H9 (cell line): ENCODE data around the gene SLCO3A1. TPM values are rescaled to one million over a fixed set of nuclear protein-coding genes. Genes with fewer than 3 reads are reported as not detected.

Experiments
- DNase-seq: peaks from one replicate; pipeline ENCODE4 v3.0.0-alpha.2; 2017
- H2AFZ ChIP-seq: one replicate; pipeline ENCODE4 v1.6.1; 2013; ENCODE audit warnings: mild to moderate bottlenecking, low read length, control low read depth, moderate library complexity
- H2AK5ac ChIP-seq: 2 replicates; pipeline ENCODE4 v1.6.1; 2013; ENCODE audit warnings: low read length, control low read depth, mixed read lengths; ENCODE audit not compliant: insufficient read length
- H2BK120ac ChIP-seq: one replicate; pipeline ENCODE4 v1.6.1; 2013; ENCODE audit warnings: low read depth, mild to moderate bottlenecking, low read length, control low read depth, inconsistent platforms; ENCODE audit not compliant: poor library complexity, severe bottlenecking
- H2BK12ac ChIP-seq: 2 replicates; pipeline ENCODE4 v1.6.1; 2013; ENCODE audit warnings: low read length, control low read depth, mixed read lengths, low read depth; ENCODE audit not compliant: insufficient read length
- H2BK15ac ChIP-seq: 2 replicates; pipeline ENCODE4 v1.6.1; 2013; ENCODE audit warnings: low read depth, low read length, control low read depth
- H2BK20ac ChIP-seq: one replicate; pipeline ENCODE4 v1.6.1; 2013; ENCODE audit warnings: low read depth, mild to moderate bottlenecking, low read length, control low read depth, inconsistent platforms; ENCODE audit not compliant: poor library complexity, severe bottlenecking
- H2BK5ac ChIP-seq: 2 replicates; pipeline ENCODE4 v1.6.1; 2013; ENCODE audit warnings: low read length, control low read depth, mixed read lengths; ENCODE audit not compliant: insufficient read length
- H3K14ac ChIP-seq: 2 replicates; pipeline ENCODE4 v1.6.1; 2013; ENCODE audit warnings: low read length, control low read depth; ENCODE audit not compliant: insufficient read depth
- H3K18ac ChIP-seq: 2 replicates; pipeline ENCODE4 v1.6.1; 2013; ENCODE audit warnings: low read depth, mild to moderate bottlenecking, mixed read lengths, low read length, control low read depth; ENCODE audit not compliant: insufficient read length
- H3K23ac ChIP-seq: 2 replicates; pipeline ENCODE4 v1.6.1; 2013; ENCODE audit warnings: low read length, control low read depth, mixed read lengths, low read depth; ENCODE audit not compliant: insufficient read length
- H3K23me2 ChIP-seq: 2 replicates; pipeline ENCODE4 v1.6.1; 2013; ENCODE audit warnings: low read depth, mild to moderate bottlenecking, mixed read lengths, low read length, control low read depth; ENCODE audit not compliant: insufficient read length, poor library complexity, severe bottlenecking
- H3K27ac ChIP-seq: 2 replicates; pipeline ENCODE4 v1.5.1; 2013; ENCODE audit warnings: low read length, control low read depth, mixed read lengths, low read depth; ENCODE audit not compliant: insufficient read length
- H3K27me3 ChIP-seq: 2 replicates; pipeline ENCODE4 v1.6.1; 2013; ENCODE audit warnings: low read length, control low read depth, inconsistent platforms; ENCODE audit not compliant: insufficient read depth
- H3K4ac ChIP-seq: 2 replicates; pipeline ENCODE4 v1.6.1; 2013; ENCODE audit warnings: low read depth, mild to moderate bottlenecking, control low read depth, inconsistent platforms, low read length, moderate library complexity
- H3K4me1 ChIP-seq: 2 replicates; pipeline ENCODE4 v1.6.1; 2013; ENCODE audit warnings: low read length, control low read depth, inconsistent platforms; ENCODE audit not compliant: insufficient read depth
- H3K4me2 ChIP-seq: 2 replicates; pipeline ENCODE4 v1.6.1; 2013; ENCODE audit warnings: low read length, control low read depth, mixed read lengths; ENCODE audit not compliant: insufficient read length, insufficient read depth
- H3K56ac ChIP-seq: 2 replicates; pipeline ENCODE4 v1.6.1; 2013; ENCODE audit warnings: low read depth, mild to moderate bottlenecking, mixed read lengths, low read length, control low read depth; ENCODE audit not compliant: insufficient read length
- H3K79me1 ChIP-seq: 2 replicates; pipeline ENCODE4 v1.6.1; 2013; ENCODE audit warnings: low read depth, mild to moderate bottlenecking, moderate library complexity, low read length, control low read depth, inconsistent platforms; ENCODE audit not compliant: insufficient read depth, poor library complexity, severe bottlenecking
- H3K79me2 ChIP-seq: 2 replicates; pipeline ENCODE4 v1.6.1; 2013; ENCODE audit warnings: low read length, control low read depth, inconsistent platforms; ENCODE audit not compliant: insufficient read depth
- H3K9ac ChIP-seq: 2 replicates; pipeline ENCODE4 v1.6.1; 2013; ENCODE audit warnings: low read length, control low read depth, mixed read lengths; ENCODE audit not compliant: insufficient read length; ENCODE audit errors: extremely low read depth
- H3K9me3 ChIP-seq: one replicate; pipeline ENCODE4 v1.6.1; 2013; ENCODE audit warnings: low read depth, low read length, inconsistent platforms; ENCODE audit not compliant: control insufficient read depth
- H3T11ph ChIP-seq: one replicate; pipeline ENCODE4 v1.6.1; 2013; ENCODE audit warnings: mild to moderate bottlenecking, low read length, control low read depth, inconsistent platforms
- H4K20me1 ChIP-seq: one replicate; pipeline ENCODE4 v1.6.1; 2013; ENCODE audit not compliant: control insufficient read depth, insufficient read length, insufficient read depth
- H4K5ac ChIP-seq: 2 replicates; pipeline ENCODE4 v1.6.1; 2013; ENCODE audit warnings: low read depth, mild to moderate bottlenecking, mixed read lengths, low read length, control low read depth; ENCODE audit not compliant: insufficient read length
- H4K8ac ChIP-seq: replicated peaks from 2 replicates; pipeline ENCODE4 v1.6.1; 2013; ENCODE audit warnings: low read length, control low read depth, mixed read lengths, low read depth; ENCODE audit not compliant: insufficient read length
- H4K91ac ChIP-seq: 2 replicates; pipeline ENCODE4 v1.6.1; 2013; ENCODE audit warnings: low read depth, mild to moderate bottlenecking, moderate library complexity, mixed read lengths, low read length, control low read depth; ENCODE audit not compliant: insufficient read length
- H3K27ac Mint-ChIP-seq, 3 experiments: 2 replicates in 2 of 3; 3 replicates in 1 of 3; pipeline ENCODE4 v1.8.0; 2020 to 2021; ENCODE audit warnings: mixed read lengths in 3 of 3, mild to moderate bottlenecking in 1 of 3, moderate library complexity in 1 of 3
- H3K27me3 Mint-ChIP-seq: 2 replicates; pipeline ENCODE4 v1.8.0; 2021; ENCODE audit warnings: low read depth, mild to moderate bottlenecking, moderate library complexity, mixed read lengths
- H3K36me3 Mint-ChIP-seq, 3 experiments: 2 replicates in 2 of 3; 3 replicates in 1 of 3; pipeline ENCODE4 v1.8.0; 2020 to 2021; ENCODE audit warnings: low read depth in 3 of 3, mixed read lengths in 3 of 3; ENCODE audit not compliant: insufficient read depth in 1 of 3
- H3K4me1 Mint-ChIP-seq, 2 experiments: 2 replicates each; pipeline ENCODE4 v1.8.0; 2020; ENCODE audit warnings: mixed read lengths in 2 of 2
- H3K4me3 Mint-ChIP-seq, 2 experiments: 2 replicates in 1 of 2; 3 replicates in 1 of 2; pipeline ENCODE4 v1.8.0; 2020 to 2021; ENCODE audit warnings: mild to moderate bottlenecking in 2 of 2, mixed read lengths in 2 of 2, moderate library complexity in 1 of 2
- H3K9me3 Mint-ChIP-seq, 2 experiments: 2 replicates in 1 of 2; 3 replicates in 1 of 2; pipeline ENCODE4 v1.8.0; 2020; ENCODE audit warnings: mild to moderate bottlenecking in 2 of 2, mixed read lengths in 2 of 2, moderate library complexity in 1 of 2
- CTCF ChIP-seq: fragments of 200-600 bp; sonication (generic); conservative IDR thresholded peaks from 3 replicates; pipeline ENCODE4 v1.8.0; 2021; ENCODE audit warnings: antibody characterized with exemption, mild to moderate bottlenecking
- WGBS: extraction: QIAGEN DNeasy Blood & Tissue Kit; methylation state at CpG from one replicate; pipeline ENCODE4 v1.1.7; 2013; ENCODE audit warnings: missing lambda C conversion rate, low lambda C conversion rate, mixed read lengths; ENCODE audit not compliant: insufficient read length; ENCODE audit errors: extremely low coverage; 5-methylcytosine and 5-hydroxymethylcytosine counted together
- total RNA-seq: library from RNA; stranded (reverse); gene quantifications from 2 replicates; pipeline ENCODE4 v1.2.1, GENCODE V29; 2021

The SLCO3A1 gene
- total RNA-seq, 1 experiment from 2014 or later: 9.4 TPM

GRCh38 chr15:92034227-92034626 lies 180.7 kb downstream of the SLCO3A1 start:
- no peak for TF ChIP-seq CTCF
- Mint-ChIP-seq H3K36me3 (peaks cover 4 to 12% (median 7%) of the 10 kb centered on the region in 3 experiments; a peak in 5 of 7 replicates), H3K27ac (no peak overlapping the region), H3K9me3 (peaks cover 11 to 13% of the 10 kb centered on the region in 2 experiments; a peak in 4 of 5 replicates), H3K27me3 (peaks cover 2% of the 10 kb centered on the region; the same call in 1 of the 2 replicates), H3K4me1 (peaks cover 37 to 50% of the 10 kb centered on the region in 2 experiments), H3K4me3 (no peak overlapping the region)
- H2BK12ac ChIP-seq: no peak overlapping the region
- no peaks in the 10 kb centered on the region for H4K20me1 ChIP-seq
- no peaks in the 10 kb centered on the region for H3K79me1 ChIP-seq
- no CpG with 5 or more reads among the region's 7 CpGs for WGBS
- H3K27me3 ChIP-seq: no peaks in the 10 kb centered on the region
- no peak for DNase-seq
- H3K14ac ChIP-seq: no peak overlapping the region
- H3K79me2 ChIP-seq: no peaks in the 10 kb centered on the region
- no peaks in the 10 kb centered on the region for H3K23me2 ChIP-seq
- H3T11ph ChIP-seq: no peak overlapping the region
- no peaks in the 10 kb centered on the region for H3K9me3 ChIP-seq
- no peak overlapping the region for H3K23ac ChIP-seq
- H3K4ac ChIP-seq: no peak overlapping the region
- no peak overlapping the region for H2BK15ac ChIP-seq
- no peak overlapping the region for H3K27ac ChIP-seq
- no peak overlapping the region for H4K8ac ChIP-seq
- no peak overlapping the region for H2BK20ac ChIP-seq
- no peak overlapping the region for H3K18ac ChIP-seq
- no peak overlapping the region for H3K56ac ChIP-seq
- no peak overlapping the region for H4K91ac ChIP-seq
- H2BK120ac ChIP-seq: no peak overlapping the region
- peaks cover 14% of the 10 kb centered on the region for H3K4me1 ChIP-seq
- no peak overlapping the region for H2AK5ac ChIP-seq
- no peak overlapping the region for H3K9ac ChIP-seq
- no peak overlapping the region for H2BK5ac ChIP-seq
- no peak overlapping the region for H2AFZ ChIP-seq
- H3K4me2 ChIP-seq: no peak overlapping the region
- no peak overlapping the region for H4K5ac ChIP-seq
